ENCODE results near the gene CEMIP.

Gene CEMIP

DNA sequence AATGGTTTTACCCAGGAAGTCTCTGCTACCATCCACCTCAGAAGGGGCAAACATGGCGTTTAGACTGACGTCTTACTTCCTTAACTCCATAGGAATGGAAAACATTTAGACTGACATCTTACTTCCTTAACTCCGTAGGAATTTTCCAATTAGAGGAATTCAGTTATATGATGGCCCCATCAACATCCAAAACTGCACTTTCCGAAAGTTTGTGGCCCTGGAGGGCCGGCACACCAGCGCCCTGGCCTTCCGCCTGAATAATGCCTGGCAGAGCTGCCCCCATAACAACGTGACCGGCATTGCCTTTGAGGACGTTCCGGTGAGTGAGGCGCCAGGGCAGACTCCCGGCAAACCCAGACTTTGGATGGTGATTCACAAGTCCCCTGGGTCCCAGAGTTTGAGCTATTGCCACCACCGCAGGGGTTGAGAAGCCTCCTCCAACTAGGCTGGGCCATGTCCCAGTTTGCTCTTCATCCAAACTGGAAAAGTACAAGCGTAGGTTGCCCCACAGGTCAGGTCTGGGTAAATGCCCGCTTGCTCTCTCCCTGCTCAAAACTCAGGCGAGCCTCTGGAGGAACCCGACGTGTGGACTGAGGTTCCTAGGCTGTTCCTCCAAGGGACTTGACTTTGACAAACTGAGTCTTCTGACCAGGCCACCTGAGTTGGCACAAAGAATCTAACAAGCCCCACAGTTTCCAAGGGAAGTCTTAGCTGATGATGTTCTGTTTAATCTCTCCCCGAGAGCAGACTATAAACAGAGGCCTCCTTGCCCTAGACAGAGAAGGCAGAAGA is 152.7 kb downstream of the CEMIP start:
- Histone ChIP-seq H3K36me3 (ENCODE audit: control insufficient read depth in 2 of 2, insufficient read depth in 1 of 2, low read length in 2 of 2) (no peaks in the 10 kb centered on the region), H3K4me1 (ENCODE audit: control insufficient read depth, insufficient read depth, low read length) (no peaks in the 10 kb centered on the region), H3K9me3 (ENCODE audit: control insufficient read depth, insufficient read depth, low read depth, low read length) (no peaks in the 10 kb centered on the region), H3K27ac (ENCODE audit: extremely low read depth, low read depth, low read length) (no peak overlapping the region), H3K4me3 (ENCODE audit: low read depth, low read length) (no peak overlapping the region)
- ChIA-PET POLR2A (no interaction called here), CTCF (interaction anchor here (1.3 kb wide), 1 partner anchor 38 kb away, joined by 3 read pairs; no protein-coding TSS in a partner anchor)
- TF ChIP-seq ZNF830 (tag by site-specific recombination; IDR thresholded peaks at IDR 0.05; ENCODE audit: low read depth): no peak
- TF ChIP-seq ZNF423 (tag by site-specific recombination; IDR thresholded peaks at IDR 0.05): no peak
- TF ChIP-seq ZNF513 (tag by site-specific recombination; IDR thresholded peaks at IDR 0.05): no peak
- TF ChIP-seq ZNF76 (tag by site-specific recombination; IDR thresholded peaks at IDR 0.05; ENCODE audit: borderline replicate concordance, low read depth): no peak
- no peak for TF ChIP-seq ZBTB11 (tag by site-specific recombination; conservative IDR thresholded peaks at IDR 0.05; ENCODE audit: low read depth)
- no peak for TF ChIP-seq ZNF549 (tag by site-specific recombination; IDR thresholded peaks at IDR 0.05)
- no peak for TF ChIP-seq ZNF133 (tag by site-specific recombination; IDR thresholded peaks at IDR 0.05)
- TF ChIP-seq, protein P1, sequence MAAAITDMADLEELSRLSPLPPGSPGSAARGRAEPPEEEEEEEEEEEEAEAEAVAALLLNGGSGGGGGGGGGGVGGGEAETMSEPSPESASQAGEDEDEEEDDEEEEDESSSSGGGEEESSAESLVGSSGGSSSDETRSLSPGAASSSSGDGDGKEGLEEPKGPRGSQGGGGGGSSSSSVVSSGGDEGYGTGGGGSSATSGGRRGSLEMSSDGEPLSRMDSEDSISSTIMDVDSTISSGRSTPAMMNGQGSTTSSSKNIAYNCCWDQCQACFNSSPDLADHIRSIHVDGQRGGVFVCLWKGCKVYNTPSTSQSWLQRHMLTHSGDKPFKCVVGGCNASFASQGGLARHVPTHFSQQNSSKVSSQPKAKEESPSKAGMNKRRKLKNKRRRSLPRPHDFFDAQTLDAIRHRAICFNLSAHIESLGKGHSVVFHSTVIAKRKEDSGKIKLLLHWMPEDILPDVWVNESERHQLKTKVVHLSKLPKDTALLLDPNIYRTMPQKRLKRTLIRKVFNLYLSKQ (tag by site-specific recombination; IDR thresholded peaks at IDR 0.05; ENCODE audit: borderline replicate concordance): no peak
- TF ChIP-seq GLI2 (tag by site-specific recombination; IDR thresholded peaks at IDR 0.05; ENCODE audit: borderline replicate concordance, low read depth): no peak
- TF ChIP-seq ZNF837 (tag by site-specific recombination; IDR thresholded peaks at IDR 0.05): no peak
- TF ChIP-seq HOXD13 (CRISPR knock-in tag; IDR thresholded peaks at IDR 0.05; ENCODE audit: borderline replicate concordance): no peak
- no peak for TF ChIP-seq ZNF544 (tag by site-specific recombination; IDR thresholded peaks at IDR 0.05)
- no peak for TF ChIP-seq ZNF140 (tag by site-specific recombination; IDR thresholded peaks at IDR 0.05)
- TF ChIP-seq MYNN (tag by site-specific recombination; IDR thresholded peaks at IDR 0.05; ENCODE audit: borderline replicate concordance): no peak
- TF ChIP-seq MZF1 (tag by site-specific recombination; IDR thresholded peaks at IDR 0.05; ENCODE audit: borderline replicate concordance): no peak
- no peak for TF ChIP-seq WT1 (tag by site-specific recombination; IDR thresholded peaks at IDR 0.05)
- no peak for TF ChIP-seq ZNF521 (tag by site-specific recombination; IDR thresholded peaks at IDR 0.05)
- no peak for TF ChIP-seq INSM2 (tag by site-specific recombination; IDR thresholded peaks at IDR 0.05)
- TF ChIP-seq ZNF548 (tag by site-specific recombination; IDR thresholded peaks at IDR 0.05): no peak
- TF ChIP-seq SP7 (tag by site-specific recombination; IDR thresholded peaks at IDR 0.05): no peak

All from HEK293 (cell line).